Sigmoid colon (tissue), 4 donors: ENCODE results near the gene EOLA1.

ENCODE experiments used
- CTCF ChIP-seq, 4 experiments: fragments of 450-650 bp in 3 of 4; fragments of 200-600 bp in 1 of 4; IDR thresholded peaks; one replicate each; pipeline ENCODE4 v1.5.1; 2016 to 2019; ENCODE audit warnings: antibody characterized with exemption in 4 of 4, mild to moderate bottlenecking in 3 of 4, moderate library complexity in 2 of 4
- EP300 ChIP-seq, 4 donors: sonication (generic); formaldehyde crosslinking; IDR thresholded peaks; one replicate each; pipeline ENCODE4 v1.6.1; 2017; ENCODE audit warnings: antibody characterized with exemption in 4 of 4
- POLR2AphosphoS5 ChIP-seq, 4 donors: sonication (generic); formaldehyde crosslinking; IDR thresholded peaks; one replicate each; pipeline ENCODE4 v1.6.1; 2017; ENCODE audit warnings: antibody characterized with exemption in 4 of 4

DNA sequence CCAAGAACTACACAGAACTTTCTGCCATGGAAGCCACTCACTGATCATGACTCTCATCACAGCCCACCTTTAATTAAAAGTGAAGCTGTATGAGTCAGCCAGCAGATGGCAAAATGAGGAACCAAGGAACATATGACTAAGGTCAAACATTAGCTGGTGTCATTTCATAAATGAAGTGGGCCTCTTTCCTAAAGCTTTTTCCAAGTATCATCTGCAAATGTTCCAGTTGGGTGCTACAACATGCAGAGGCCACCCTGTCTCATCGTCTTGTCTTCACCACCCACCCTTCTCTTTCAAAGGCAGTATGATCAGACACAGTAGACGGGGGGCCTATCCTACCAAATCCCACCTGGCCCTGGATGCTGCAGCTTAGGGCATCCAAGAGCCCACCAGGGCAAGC is 9.2 kb upstream of the EOLA1 start:
- TF ChIP-seq EP300 (IDR thresholded peaks at IDR 0.05) (no peak), CTCF (IDR thresholded peaks at IDR 0.05) (no peak), POLR2AphosphoS5 (IDR thresholded peaks at IDR 0.05) (no peak)
